GM19035 (cell line): ENCODE results near the gene STAT1.

Source experiments
- ATAC-seq: cut with Tn5 transposase; IDR thresholded peaks from one replicate; pipeline ENCODE4 v1.9.1; 2021; ENCODE audit not compliant: unreplicated experiment

The STAT1 gene

DNA sequence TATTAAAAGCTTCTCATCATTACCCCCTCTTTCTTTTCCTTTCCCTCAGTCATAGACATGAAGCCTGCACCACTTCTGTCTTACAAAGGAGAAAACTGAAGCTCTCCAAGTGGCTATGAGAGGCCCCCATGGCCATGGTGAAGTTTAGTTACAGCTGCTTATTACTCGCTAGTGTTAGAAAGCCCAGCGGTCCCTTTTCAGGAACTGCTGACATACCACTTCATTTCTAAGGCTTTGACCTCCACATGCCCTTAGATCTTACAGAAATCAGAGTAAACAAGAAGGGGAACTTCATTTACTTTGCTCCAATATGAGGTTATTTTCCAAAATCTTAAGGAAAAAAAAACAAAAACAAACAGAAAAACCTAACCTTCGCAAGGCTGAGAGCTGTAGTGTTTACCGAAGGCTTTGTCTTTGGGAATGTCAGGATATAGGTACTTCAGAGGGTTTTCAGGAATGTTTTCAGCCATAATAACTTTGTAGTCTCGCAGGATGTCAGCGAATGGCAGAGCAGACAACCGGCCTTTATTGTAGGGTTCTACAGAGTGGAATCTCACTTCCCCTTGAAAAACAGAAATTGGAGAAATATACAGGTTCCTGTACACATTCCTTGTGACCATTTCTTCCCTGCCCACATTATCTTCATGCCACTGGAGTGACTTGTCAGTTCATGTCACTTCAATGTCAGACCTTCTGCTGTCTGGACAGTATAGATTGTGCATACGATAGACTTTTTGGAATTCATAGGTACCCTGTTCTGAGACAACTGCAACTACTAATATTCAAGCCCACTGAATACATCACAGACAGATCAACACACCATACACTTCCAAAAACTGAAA is 18.8 kb upstream of the STAT1 start:
- ATAC-seq, result no peak

GRCh38 chr2:191031256-191031655 is 17.3 kb upstream of the STAT1 start:
- ATAC-seq, result no peak

DNA sequence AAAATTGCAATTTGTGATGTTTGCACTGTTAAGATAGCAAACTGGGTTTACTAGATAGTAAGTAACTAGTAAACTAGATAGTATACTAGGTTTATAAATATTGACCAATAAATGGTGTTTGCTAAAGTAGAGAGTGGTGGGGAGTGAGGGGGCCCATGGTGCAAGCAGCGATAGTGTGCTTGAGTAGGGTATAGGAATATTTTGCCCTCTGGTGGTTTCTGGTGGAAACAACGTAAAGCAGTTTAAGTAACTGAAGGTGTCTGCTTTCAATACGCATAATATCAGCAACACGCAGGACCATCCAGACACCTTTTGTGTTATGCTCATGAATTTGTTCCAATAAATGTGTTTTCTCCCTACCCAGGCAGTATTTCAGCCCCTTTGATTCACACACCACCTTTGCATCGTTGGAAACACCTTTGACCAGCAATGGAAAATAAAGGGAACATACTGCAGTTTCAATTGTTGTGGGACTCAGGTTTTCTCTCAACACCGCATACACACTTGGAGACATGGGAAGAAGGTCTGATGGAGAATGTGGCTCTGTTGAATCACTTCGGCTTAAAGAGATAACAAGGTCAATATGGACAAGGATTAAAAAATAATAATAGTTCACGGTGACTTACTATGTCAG is 16.7 kb upstream of the STAT1 start:
- ATAC-seq, result peak; percentile 94

GRCh38 chr2:191029280-191029950 is 15.4 kb upstream of the STAT1 start:
- ATAC-seq, result no peak

GRCh38 chr2:191026377-191026776 is 12.4 kb upstream of the STAT1 start:
- ATAC-seq, result no peak

DNA sequence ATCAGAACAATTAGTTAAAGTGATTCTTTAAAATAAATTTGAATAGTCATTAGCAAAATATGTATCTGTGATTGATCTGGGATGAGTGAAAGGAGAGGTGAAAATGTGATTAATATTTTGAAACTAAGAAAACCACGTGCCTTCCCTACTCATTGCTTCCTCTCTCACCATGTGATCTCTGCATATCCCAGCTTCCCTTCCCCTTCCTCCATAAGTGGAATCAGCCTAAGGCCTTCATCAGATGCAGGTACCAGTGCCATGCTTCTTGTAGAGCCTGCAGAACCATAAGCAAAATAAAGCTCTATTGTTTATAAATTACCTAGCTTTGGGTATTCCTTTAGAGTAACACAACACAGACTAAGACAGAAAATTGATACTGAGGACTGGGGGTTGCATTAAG is 11.2 kb upstream of the STAT1 start:
- no peak for ATAC-seq

DNA sequence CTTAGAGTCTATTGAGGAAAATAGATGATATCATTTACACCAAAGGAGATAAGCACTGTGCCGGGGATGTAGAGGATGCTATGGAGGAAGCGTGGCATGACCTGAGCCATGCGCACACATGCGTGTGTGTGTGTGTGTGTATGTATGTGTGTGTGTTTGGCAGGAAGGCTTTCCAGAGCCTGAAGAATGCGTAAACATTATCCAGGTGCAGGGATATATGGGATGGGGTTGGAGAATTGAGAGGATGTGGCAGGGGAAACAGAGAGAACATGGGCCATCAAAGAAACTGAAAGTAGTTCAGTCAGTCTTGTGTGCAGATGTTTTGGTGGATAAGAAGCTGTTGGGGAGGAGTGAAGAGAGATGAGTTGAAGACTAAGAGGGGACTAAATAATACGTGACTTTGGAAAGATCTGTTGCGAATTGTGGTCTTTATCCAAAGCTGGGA is 9.3 kb upstream of the STAT1 start:
- ATAC-seq, result no peak

DNA sequence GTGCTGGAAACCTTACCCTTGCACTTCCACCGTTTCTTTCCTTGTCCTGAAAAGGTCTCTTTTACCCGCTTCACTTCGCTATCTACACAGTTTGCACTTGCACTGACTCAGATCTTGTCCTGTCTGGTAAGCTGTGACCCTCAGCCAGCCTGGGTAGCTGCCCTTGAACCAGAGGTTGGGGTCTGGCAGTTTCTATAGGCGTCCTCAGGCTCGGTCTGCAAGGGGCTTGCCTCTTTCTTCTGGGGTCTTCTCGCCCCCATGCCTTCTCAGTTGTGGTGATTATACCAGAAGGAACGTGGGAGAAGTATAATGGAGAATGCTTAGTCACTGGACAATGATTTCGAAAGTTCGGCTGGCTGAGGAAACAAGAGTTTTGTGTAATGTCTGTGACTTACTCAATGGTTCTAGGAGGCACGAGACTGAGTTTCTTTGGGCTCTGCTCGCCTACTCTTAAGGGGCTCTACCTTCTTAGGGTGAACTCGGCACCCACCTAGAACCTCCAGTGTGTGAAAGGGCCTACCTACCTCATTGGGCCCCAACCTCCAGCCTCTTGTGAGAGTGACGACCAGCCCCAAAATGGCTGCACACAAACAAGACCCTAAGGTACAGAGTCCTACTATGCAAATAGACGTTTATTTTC is 6.9 kb upstream of the STAT1 start:
- peak; percentile 29 for ATAC-seq

DNA sequence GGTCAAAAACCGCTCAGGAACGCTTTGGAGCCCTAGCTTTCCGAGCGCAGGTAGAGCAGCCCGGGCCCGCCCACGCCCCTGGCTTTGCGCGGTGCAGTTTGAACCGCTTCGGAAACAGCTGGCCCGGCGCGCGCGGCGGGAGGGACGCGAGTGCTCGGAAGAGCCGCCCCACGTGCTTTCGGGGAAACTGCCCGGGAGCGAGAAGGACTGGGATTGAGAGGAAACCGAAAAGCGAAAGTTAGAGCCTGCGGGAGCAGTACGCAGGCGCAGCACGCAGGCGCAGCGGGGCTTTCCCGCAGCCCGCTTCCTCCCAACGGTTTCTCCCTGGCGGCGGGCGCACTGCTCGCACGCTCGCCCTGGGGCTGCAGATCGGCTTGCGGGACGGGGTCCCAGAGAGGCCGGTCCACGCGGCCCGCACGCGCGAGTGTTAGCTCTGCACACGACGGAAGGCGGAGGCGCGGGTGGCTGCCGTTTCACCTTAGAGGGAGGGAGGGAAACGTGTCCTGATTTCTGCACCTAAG is 6.3 kb upstream of the STAT1 start:
- peak; percentile 74 for ATAC-seq

DNA sequence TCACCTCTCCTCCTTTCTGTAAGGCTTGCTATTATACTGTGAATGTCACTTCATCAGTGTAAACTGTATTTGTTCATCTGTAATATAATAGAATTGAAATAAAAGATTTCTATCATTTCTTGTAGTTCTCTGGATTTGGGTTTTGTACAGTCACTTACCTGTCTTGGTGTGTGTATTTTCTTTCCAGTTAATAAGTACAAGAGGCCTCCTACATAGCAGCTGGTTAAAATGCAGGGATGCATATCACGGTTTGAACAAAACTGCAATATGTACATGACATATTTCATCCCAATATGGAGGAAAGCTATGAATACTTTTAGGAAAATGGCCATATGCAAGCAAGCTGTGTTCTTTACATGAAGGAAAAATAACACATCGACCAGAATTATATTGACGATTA is 5.4 kb upstream of the STAT1 start:
- no peak for ATAC-seq

DNA sequence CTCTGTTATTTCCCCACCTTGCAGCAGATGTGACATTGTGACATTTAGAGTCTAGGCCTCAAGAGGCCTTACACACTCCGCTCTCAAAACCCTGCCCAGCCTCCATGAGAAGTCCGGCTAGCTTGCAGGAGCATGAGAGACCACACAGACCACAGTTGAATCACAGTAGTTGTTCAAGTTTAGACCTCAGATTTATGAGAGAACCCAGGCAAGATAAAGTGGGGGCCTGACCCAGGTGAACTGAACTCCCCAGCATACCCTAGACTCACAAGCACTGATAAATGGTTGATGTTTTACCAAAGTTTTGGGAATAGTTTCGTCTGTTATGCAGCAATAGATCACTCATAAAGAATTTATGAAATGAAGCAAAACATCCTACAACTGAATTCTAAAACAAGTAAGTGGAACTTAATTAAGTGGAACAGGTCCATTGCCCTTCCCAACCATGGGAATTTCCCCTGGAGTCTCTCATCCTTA is 4.7 kb upstream of the STAT1 start:
- no peak for ATAC-seq

DNA sequence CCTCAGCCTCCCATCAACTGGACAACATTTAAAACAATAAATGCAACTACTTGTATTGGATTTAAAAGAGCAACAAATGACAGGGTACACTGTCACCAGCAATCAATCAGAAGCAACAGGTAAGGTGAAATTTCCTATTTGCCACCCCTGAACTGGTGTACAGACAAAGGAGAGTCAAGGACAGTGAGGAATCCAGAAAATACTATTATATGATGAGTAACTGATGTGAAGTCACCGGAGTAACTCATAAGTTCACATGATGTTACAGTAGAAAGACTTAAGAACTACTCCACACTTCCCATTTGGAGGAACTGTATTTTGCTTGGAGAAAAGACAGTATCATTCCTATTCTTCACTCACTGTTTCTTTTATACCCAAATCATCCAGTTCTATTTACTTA is 4.1 kb upstream of the STAT1 start:
- ATAC-seq, result no peak

GRCh38 chr2:191015831-191016230 is 1.9 kb upstream of the STAT1 start:
- ATAC-seq, result no peak

- no peak for ATAC-seq
Observed at GRCh38 chr2:191015239-191015638, 1.3 kb upstream of the STAT1 start.

DNA sequence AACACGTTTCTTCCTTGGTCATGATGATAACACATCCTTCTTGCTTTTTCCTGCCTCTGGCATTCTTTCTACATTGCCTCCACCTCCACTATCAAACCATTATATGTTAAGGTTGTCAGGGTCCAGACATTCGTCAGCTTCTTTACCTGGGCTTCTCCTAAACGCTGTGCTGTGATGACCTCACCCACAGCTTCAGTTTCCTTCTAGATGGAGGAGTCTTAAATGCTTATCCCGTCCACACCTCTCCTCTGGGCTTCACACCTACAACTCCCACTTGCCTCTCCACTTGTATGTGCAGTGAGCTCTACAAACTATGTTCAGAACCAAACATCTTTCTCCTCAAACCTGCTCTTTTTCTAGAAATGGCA is 666 bp upstream of the STAT1 start:
- ATAC-seq, result peak; percentile 4

DNA sequence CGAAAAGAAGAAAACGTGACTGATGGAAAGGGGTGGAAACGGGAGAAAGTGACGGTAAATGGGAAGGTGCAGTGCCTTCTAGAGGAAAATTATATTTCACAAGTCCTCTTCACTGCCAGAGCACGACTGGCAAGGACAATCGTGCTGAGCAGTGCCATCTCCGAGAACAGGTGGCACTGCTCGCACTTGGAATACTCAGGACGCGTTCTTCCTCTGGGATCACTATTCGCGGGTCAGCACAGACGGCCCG is 364 bp downstream of the STAT1 start:
- ATAC-seq, result no peak

DNA sequence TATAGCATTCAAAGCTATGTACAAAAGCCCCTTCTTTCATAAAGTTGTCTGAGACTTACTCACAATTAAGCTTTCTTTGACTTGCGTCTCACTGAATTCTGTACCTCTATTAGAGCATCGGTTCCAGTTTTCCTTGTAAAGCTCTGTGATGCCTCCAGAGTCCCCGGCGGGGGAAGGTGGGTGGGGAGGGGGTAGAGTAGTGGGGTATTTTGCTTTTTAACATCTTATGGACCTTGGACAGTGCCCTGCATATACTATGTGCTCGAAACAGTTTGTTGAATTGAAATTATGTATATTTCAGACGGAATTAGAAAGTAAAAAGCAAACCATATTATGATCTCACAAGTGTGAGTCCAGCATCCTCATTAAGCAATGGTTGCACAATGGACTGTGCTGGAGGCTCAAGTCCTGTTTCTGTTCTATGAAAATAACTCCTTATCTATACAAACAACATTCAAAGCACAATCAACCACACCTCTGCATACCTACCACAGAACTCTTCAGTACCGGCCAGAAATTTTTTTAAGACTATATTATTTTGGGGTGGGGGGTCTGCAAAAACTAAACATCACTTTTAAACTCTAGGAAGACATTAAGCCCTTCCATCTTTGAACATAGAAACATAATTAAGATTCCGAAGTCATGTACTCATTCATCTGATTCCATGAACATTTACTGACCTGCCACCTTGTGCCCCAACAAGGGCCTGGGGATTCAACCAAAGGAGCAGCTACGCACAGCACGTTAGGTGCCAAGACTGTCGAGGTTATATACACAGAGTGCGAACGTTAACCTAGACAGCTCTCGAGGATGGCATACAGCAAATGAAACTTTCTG is 908 bp downstream of the STAT1 start:
- ATAC-seq, result peak; percentile 16

- no peak for ATAC-seq
Observed at GRCh38 chr2:191012346-191012745, 1.6 kb downstream of the STAT1 start.

- ATAC-seq, result no peak
Observed at GRCh38 chr2:191010887-191011885, 2.8 kb downstream of the STAT1 start.
